Measurements from ENCODE around the gene TCEAL2.
"Not testable (repeated sequence)": the region's sequence is repeated elsewhere in the genome, so short reads cannot be mapped to it uniquely, and the experiment has no call there.

- not testable (repeated sequence) for TF ChIP-seq POLR2A (IDR thresholded peaks at IDR 0.05; ENCODE audit: low read depth, low read length); TAF1 (IDR thresholded peaks at IDR 0.05; ENCODE audit: borderline replicate concordance, low read depth, low read length)
These were observed 16.2 kb downstream of the TCEAL2 start for GRCh38 chrX:102141631-102142030.
